NCI-H510A (cell line): Measurements from ENCODE around the gene TSFM.
A peak's percentile ranks its signal among the peaks of the same experiment; 100 is the strongest.
"Not testable (repeated sequence)": the region's sequence is repeated elsewhere in the genome, so short reads cannot be mapped to it uniquely, and the experiment has no call there.

Experiments
- DNase-seq: peaks from one replicate; lab custom pipeline; 2025; lab: John Stamatoyannopoulos, UW

Gene TSFM

GRCh38 chr12:57763881-57764661, 18.5 kb upstream of the TSFM start:
- no peak for DNase-seq

DNA sequence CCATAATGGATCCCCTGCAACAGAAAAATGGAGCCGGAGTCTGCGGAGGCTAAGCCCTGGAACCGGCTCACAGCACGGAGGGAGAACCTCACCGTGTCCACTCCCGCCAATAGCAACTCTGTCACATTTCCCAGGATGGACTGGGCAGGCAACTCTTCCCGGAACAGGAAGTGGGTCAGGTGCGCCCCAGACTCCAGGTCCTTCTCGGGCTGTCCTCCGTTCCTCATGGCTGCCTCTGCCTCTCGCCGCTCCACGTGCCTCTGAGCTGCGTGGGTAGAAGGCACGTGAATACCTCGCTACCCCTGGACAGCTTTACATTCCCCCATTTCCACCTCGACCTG, 18.0 kb upstream of the TSFM start:
- no peak for DNase-seq

DNA sequence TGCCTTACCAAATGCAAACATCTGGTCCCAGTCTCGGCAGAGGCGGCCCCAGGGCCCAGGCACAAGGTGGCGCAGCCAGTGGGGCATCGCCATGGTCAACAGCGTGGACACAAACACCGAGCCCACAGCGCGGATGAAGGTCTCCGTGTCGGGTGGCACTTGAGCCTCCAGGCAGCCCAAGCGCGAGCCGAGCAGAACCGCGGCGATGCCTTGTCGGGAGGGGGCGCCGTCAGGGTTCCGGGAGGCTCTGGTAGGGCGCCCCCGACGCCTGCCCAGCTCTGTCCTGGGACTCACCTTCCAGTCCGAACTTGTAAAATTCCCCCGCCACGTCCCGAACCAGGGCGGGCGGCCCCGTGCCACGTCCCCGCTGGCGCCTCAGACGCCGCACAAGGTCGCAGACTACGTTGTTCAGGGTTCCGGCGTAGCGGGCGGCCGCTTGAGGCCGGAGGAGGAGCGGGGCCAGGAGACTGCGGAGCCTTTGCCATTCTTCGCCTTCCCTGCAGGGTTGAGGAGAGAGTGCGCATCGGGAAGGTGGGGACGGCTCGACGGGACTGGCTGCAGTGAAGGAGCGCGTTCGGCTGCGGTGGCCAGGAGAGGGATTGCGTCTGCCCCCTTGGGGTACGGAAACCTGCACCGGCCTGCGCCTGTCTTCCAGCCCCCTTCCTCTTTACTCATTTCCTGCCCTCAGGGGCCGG, 17.4 kb upstream of the TSFM start:
- DNase-seq, result no peak

DNA sequence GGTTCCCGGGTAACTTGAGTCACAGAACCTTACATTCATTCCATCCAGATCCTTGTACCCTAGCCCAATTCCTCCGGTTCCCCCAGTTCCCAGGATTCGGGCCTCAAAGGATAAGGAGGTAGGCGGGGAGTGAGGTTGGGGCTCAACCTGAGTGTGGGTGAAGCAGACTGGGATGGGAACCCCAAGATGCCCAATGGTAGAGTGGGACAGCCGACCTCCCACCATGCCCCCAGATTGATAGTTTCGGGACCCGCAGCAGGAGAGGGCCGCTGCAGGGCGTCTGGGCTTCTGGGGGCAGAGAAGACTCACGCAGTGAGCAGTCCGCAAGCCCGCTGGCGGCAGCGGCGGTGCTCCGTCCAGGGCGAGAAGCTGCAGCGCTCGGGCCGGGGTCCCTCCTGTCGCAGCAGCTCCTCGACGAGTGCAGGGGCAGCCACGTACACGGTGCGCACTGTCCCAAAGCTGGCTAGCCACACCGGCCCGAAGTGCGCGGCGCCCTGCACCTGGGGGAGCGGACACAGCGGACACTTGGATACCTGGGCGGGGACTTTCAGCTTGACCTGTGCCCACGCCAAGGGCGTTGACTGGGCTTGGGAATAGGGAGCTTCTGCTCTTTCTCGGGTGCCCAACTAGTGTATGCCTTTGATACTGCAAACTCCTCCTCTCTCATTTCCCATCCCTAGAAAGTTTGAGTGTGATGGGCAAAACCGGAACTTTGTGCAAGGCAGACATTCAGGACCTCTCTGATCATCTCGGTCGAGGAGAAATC, 16.7 kb upstream of the TSFM start:
- DNase-seq, result no peak

- DNase-seq, result peak; percentile 64
Observed at GRCh38 chr12:57766464-57767304, 15.9 kb upstream of the TSFM start, which contains the start of gene CYP27B1. TSS of gene CYP27B1 (minus strand) at chr12:57767078. CDS start at chr12:57767041, 37 bp downstream.

GRCh38 chr12:57767305-57767698, 15.3 kb upstream of the TSFM start:
- DNase-seq, result no peak

DNA sequence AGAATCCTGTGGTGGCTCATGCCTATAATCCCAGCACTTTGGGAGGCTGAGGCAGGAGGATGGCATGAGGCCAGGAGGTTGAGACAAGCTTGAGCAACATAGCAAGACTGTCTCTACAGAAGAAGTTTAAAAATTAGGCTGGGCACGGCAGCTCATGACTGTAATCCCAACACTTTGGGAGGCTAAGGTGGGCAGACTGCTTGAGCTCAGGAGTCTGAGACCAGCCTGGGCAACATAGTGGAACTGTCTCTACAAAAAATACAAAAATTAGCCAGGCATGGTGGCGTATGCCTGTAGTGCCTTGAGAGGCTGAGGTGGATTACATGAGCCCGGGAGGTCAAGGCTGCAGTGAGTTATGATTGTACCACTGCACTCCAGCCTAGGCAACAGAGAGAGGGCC, 14.7 kb upstream of the TSFM start:
- no peak for DNase-seq

- DNase-seq, result no peak
Observed at GRCh38 chr12:57769594-57769993, 13.0 kb upstream of the TSFM start.

DNA sequence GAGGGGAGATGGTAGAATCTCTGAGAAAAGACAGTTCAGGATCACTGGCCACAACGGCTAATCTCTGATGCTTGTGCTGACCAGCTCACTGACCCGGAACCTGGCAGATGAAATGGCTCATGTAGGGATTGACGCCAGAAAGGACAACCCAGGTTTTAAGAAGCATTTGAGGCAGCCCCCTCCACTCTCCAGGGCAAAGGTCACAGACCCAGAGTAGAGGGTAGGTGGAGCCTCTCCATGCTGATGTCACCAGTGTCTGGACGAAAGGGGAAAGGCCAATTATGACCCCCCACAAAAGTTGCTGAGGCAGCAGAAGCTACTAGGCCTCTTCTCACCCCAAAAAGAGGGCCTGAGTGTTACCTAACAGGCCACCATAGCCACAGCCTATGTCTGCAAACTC, 11.9 kb upstream of the TSFM start:
- no peak for DNase-seq

DNA sequence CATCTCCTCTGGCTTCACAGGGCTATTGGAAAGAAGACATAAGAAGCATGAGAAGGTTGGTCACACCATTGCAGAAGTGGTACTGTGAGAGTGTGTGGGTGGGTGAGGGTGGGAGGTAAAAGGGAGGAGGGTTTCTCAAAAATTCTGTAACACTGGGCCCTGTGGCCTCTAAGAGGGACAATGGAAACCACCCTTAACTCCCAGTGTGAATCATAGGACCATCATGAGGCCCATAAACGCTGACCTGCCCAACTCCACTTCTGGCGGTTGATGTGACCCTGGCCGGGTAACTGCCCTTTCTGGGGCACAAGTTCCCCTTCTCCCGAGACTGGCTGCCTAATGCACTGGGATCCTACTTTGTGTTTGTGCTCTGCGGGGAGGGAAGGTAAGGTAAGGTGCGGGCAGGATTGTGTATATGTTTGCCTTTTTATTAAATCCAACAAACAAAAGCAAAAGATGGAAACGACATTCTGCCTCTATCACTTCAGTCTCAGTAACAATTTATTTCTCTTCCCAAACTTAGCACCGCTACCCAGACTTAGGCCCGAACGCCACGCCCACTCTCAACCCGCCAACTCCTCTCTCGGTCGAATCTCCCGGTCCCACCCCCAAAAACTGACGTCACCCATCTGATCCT, 11.2 kb upstream of the TSFM start:
- peak; percentile 92 for DNase-seq

DNA sequence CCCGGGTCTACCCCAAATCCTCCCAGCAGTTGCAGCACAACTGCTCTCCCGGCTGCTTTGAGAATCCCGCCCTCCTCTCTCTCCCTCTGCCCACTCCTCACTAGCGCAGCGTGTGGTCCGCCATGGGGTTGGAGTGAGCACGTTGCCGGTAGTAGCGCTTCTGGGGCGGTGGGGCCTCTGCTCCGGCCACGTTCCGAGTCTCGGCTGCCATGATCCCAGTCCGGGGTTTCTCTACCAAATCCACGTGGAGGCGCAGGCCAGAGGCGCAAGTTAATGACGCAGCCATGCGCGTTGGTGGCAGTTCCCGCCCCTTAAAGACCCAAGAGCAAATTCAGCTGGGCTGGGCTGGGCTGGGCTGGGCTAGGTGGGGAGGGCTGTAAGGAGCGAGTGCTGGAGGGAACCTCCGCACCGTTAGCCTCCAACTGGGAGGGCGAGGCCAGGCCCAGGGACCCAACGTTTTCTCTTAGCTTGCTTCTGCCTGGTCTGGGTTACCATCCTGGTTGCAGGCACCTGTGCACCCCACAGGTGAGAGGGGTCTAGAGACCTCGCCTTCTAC, 10.6 kb upstream of the TSFM start, which contains the start of gene METTL1:
METTL1 (minus strand) TSS at position 233 of the 556 bp plus-strand sequence; CDS start at position 211, 22 bp downstream.
- peak; percentile 99 for DNase-seq

DNA sequence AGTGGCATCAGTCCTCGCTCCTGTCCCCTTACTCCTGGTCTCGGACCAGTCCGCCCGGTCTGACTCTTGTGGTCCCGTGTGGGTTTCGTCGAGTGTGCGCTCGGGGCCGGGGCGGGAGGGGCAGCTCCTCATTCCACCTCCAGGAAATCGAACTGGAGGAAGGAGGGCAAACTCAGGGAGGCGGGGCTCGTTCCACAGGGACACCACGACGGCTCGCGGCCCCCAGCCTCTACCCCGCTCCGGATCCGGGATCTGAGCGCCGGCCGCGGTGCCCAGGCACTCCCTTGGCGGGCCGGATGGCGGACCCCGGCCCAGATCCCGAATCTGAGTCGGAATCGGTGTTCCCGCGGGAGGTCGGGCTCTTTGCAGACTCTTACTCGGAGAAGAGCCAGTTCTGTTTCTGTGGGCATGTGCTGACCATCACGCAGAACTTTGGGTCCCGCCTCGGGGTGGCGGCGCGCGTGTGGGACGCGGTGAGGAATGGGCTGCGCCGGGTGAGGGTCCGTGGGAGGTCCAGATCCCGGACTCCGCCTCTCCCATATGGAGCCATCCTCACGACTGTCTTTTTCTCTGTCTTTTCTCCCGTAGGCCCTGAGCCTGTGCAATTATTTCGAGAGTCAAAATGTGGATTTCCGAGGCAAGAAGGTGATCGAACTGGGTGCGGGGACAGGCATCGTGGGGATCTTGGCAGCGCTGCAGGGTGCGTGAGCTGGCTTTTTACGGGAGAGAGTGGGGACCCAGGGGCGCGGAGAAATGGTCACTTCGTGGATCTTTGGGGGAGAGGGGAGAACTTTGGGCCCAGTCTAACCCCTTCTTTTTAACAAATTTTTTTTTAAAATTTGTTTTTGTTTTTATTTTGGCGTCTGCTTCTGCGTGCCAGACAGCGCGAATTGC, 9.9 kb upstream of the TSFM start, which contains the start of gene EEF1AKMT3:
EEF1AKMT3 (plus strand) TSS at position 186 of the 894 bp plus-strand sequence; CDS start at position 297, 111 bp downstream.
- DNase-seq, result peak; percentile 70

DNA sequence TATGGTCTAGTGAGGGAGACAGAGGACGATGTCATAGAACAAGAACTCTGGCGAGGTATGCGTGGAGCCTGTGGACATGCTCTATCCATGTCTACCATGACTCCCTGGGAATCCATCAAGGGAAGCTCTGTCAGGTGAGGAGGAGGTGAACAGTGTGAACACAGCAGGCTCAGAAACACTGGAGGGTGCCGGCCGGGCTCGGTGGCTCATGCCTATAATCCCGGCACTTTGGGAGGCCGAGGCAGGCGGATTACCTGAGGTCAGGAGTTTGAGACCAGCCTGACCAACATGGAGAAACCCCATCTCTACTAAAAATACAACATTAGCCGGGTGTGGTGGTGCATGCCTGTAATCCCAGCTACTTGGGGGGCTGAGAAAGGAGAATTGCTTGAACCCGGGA, 8.0 kb upstream of the TSFM start:
- DNase-seq, result not testable (repeated sequence)

GRCh38 chr12:57775044-57775443, 7.5 kb upstream of the TSFM start:
- DNase-seq, result no peak

DNA sequence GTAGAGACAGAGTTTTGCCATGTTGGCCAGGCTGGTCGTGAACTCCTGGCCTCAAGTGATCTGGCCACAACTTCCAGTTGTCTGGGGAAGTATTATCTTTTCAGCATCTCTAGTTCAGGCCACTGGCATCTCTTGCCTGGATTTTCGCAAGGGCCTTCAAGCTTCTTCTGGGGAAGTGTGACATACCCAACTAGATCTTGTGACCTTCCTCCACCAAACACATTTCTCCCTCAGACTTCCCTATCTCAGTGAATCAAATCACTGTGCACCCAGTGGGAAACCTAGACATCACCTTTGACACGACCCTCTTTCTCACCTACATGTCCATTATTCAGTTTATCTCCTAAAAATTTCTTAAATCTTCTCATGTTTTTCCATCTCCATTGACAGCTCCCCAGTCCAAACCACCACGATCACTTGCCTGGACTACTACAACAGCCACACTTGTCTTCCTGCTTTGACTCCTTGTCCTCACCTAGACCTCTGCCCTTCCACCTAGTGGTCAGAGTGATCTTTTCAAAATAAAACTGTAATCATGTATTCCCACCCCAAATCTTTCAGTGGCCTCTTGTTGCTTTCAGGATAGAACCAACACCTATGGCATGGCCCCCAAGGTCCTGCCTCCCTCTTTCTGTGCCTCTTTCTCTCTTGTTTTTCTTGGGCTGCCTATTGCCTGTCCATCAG, 6.9 kb upstream of the TSFM start:
- DNase-seq, result no peak

- DNase-seq, result no peak
Observed at GRCh38 chr12:57776247-57776587, 6.4 kb upstream of the TSFM start.

GRCh38 chr12:57777367-57777766, 5.2 kb upstream of the TSFM start:
- DNase-seq, result no peak

- no peak for DNase-seq
Observed at GRCh38 chr12:57777911-57778310, 4.7 kb upstream of the TSFM start.

DNA sequence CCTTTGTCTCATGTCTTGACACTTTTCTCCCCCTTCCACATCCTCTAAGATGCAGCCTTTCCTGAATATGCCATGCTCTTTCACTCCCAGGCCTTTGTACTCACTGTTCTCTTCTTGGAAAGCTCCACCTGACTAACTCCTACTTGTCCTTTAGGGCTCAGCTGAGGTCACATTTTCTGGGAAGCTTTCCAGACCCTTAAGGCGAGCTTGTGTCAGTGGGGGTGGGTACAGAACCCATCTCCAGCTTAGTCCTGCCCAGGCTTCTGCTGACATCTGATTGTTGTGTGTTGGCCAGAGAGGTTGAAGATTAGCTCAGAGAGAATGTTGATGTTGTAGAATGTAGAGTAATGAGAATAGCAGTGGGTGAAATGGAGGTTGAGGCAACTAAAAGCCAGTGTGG, 2.9 kb upstream of the TSFM start:
- no peak for DNase-seq
